GM19438 (cell line): ENCODE measurements around the gene EPB41L5.
"Not testable (repeated sequence)": the region's sequence is repeated elsewhere in the genome, so short reads cannot be mapped to it uniquely, and the experiment has no call there.

Experiments used
- ATAC-seq: cut with Tn5 transposase; IDR thresholded peaks from one replicate; pipeline ENCODE4 v1.9.1; 2021; ENCODE audit warnings: low read depth; ENCODE audit not compliant: unreplicated experiment

The EPB41L5 gene

GRCh38 chr2:120091436-120091835 lies 78.6 kb downstream of the EPB41L5 start:
- ATAC-seq, result no peak

DNA sequence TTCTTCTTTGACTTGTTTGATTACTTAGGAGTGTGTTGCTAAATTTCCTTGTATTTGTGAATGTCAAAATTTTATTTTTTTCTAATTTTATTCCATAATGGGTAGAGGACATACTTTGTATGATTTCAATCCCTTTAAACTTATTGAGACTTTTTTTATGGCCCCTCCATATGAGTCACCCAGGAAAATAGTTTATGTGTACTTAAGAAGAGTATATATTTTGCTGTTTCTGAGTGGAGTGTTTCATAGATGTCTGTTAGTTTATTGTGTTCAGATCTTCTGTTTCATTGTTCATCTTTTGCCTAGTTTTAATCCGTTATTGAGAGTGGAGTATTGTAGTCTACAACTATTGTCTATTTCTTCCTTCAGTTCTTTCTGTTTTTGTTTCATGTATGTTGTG lies 81.9 kb downstream of the EPB41L5 start:
- ATAC-seq, result no peak

DNA sequence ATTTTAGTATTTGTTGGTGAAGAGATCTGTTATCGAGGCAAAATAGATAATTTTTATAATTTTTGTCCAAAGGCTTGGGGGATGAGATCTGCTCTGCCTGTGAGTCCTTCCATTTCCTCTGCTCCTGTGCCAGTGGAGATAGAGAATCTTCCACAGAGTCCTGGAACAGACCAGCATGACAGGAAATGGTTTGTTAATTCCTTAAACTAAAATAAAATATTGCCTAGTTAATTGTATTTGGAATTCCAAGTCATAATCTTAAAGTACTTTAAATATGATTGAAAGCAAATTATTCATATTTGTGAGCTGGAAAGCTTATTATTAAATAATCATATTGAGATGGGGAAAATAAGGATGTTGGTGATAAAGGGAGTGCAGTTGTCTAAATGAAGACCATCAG lies 87.8 kb downstream of the EPB41L5 start:
- ATAC-seq, result no peak

DNA sequence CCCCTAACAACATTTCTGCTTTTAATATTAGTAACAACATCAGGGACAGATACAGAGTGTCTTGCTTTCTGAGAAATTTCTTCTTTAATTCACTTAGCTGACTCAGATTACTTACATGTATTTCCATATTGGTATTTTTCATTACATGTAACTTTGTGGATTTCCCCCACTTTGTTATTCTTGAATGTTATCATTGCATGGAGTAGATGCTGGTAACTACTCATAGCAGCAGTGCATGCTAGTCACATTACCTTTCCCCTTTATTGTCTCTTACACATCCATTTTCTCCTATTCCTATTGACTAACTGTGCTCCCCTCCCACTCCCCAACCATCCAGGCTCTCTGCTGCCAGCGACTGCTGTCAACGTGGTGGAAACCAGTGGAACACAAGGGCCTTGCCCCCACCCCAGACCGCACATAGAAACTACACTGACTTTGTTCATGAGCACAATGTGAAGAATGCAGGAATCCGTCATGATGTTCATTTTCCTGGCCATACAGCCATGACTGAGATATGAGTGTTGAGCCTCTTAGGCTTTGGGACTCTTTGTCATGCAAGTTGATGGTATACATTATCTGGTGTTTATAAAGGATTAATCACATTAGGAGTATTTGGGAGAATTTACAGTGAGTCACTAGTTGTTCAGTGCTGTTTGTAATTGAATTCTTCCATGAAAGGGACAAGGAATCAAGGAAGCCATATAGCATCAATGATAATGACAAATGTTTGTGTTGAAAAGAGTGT lies 91.0 kb downstream of the EPB41L5 start:
- ATAC-seq, result no peak

- no peak for ATAC-seq
These were observed 91.9 kb downstream of the EPB41L5 start for GRCh38 chr2:120104772-120105171.

DNA sequence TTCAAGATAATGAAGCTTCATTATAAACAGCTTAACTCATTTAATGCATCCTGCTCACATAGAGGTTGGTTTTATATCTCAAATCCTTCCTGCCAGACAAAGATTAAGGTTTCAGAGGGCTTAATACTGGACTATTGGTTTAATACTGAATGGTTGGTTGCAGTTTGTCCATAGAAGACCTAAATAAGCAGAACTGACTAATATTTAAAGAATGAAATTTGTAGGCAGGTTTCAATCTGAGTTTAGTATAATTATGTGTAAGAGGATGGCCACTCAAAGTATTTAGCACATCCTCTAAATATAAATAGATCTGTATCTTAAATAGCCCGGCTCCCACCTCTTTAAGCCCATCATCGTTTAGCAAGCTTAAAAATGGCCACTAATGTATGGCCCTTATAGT lies 92.5 kb downstream of the EPB41L5 start:
- no peak for ATAC-seq

DNA sequence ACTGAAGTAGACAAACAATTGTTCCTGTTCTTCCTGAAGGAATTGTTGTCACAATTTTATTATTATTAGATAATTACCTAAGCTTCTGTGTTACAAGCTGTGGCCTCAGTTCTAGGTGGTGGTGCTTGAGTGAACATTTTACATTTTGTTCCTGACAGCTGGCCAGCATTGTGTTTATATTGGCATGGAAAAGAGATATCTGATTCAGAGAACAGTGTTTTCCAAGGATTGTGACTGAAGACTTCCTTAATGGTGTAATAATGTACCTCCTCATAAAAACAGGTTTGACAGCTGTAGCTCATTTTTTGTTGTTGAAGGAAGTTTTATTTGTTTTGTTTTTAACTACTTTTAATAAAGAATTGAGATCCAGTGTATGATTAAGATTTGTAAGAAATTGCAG lies 95.2 kb downstream of the EPB41L5 start:
- no peak for ATAC-seq

DNA sequence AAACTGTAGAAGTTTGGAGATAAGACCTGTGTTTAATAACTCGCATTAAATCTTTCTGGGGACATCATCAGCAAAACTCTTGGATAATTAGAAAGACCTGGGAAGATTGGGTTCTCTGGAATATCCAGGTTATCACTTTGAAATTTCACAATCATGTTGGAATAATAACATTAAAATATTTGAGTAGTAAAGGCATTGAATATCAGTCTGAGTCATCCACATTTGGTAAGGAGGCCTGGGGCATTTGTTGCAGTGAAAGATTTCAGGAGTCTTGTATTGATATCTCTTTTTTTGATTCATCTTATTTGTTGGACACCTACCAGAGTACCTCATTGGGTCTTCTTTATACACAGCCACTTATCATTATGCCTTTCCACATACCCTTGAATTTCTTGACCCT lies 95.9 kb downstream of the EPB41L5 start:
- ATAC-seq, result no peak

- no peak for ATAC-seq
These were observed 96.5 kb downstream of the EPB41L5 start for GRCh38 chr2:120109186-120110061.

- no peak for ATAC-seq
These were observed 97.1 kb downstream of the EPB41L5 start for GRCh38 chr2:120110062-120110362.

GRCh38 chr2:120110507-120110906 lies 97.6 kb downstream of the EPB41L5 start:
- ATAC-seq, result no peak

DNA sequence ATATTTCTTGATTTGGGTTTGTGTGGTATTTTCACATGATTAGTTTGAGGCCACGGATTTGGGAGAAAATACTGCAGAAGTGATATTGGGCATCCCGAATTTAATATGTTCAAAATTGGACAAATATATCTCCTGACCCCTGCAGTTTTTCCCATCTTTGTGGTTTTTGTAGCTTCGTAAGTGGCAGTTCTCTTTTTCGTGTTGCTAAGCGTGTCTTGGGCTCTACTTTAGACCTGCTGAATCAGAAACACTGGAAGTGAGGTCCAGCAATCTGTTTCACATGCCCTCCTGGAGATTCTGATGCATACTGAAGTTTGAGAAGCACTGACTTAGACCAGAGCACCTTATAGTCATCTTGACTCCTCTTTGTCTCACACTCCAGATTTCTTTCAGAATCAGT lies 98.3 kb downstream of the EPB41L5 start:
- ATAC-seq, result no peak

DNA sequence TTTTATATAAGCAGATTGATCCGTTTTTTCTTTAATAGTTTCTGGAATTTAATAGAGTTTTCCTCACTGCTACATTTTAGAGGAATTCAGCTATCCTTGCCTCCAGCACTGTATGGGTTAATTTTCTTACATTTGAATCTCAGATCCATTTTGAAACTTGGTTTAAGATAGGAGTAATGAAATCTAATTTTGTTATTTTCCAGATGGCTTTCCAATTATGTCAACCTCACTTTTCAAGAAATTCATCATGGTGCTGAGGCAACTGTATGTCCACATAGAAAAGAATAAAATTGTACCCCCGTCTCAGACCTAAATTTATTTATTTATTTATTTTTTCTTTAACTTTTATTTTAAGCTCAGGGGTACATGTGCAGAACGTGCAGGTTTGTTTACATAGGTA lies 105.1 kb downstream of the EPB41L5 start:
- ATAC-seq, result no peak

DNA sequence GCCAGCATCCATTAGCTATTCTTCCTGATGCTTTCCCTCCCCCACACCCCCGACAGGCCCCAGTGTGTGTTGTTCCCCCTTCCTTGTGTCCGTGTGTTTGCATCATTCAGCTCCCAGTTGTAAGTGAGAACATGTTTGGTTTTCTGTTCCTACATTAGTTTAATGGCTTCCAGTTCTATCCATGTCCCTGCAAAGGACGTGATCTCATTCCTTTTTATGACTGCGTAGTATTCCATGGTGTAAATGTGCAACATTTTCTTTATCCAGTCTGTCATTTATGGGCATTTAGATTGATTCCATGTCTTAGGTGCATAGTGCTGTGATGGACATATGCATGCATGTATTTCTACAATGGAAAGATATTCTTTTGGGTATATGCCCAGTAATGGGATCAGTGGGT lies 105.6 kb downstream of the EPB41L5 start:
- ATAC-seq, result no peak

GRCh38 chr2:120121337-120121736 lies 108.5 kb downstream of the EPB41L5 start:
- ATAC-seq, result not testable (repeated sequence)

- ATAC-seq, result no peak
These were observed 110.2 kb downstream of the EPB41L5 start for GRCh38 chr2:120123090-120123489.

DNA sequence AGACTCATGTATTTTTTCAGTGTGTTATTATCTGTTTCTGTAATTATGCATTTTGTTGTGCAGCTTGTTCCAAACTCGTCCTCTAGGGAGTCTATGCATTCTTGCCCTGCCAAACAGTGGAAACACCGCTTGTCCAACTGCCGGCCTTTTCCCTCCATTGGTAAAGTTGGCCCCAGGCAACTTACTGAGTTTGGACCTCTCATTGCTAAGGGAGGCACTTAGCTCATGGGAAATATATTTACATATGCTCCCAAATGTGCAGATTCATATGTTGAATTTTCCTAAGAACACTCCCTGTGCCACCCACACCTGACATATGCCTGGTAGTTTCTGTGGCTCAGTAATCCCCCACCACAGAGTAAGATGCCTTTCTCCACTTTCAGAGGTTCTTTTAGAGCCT lies 112.3 kb downstream of the EPB41L5 start:
- no peak for ATAC-seq

GRCh38 chr2:120128216-120128615 lies 115.3 kb downstream of the EPB41L5 start:
- ATAC-seq, result no peak

DNA sequence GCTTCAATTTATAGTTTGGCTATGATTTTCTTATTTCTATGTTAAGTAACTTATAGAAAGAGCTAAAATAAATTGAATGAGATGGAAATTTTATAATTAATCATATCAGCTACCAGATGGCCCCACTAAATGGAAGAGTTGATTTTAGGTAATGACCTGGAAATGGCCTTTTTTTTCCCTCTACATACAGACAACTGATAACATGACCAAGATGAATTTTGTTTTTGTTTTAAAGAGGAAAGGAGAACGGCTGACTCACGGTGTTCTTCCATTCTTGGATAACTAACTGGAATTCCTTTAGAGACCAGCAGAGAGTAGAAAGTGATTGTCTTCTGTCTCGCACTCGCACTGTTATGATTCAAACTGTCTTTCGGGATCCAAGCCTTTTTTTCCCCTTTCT lies 119.3 kb downstream of the EPB41L5 start:
- ATAC-seq, result no peak

GRCh38 chr2:120132691-120133090 lies 119.8 kb downstream of the EPB41L5 start:
- no peak for ATAC-seq

DNA sequence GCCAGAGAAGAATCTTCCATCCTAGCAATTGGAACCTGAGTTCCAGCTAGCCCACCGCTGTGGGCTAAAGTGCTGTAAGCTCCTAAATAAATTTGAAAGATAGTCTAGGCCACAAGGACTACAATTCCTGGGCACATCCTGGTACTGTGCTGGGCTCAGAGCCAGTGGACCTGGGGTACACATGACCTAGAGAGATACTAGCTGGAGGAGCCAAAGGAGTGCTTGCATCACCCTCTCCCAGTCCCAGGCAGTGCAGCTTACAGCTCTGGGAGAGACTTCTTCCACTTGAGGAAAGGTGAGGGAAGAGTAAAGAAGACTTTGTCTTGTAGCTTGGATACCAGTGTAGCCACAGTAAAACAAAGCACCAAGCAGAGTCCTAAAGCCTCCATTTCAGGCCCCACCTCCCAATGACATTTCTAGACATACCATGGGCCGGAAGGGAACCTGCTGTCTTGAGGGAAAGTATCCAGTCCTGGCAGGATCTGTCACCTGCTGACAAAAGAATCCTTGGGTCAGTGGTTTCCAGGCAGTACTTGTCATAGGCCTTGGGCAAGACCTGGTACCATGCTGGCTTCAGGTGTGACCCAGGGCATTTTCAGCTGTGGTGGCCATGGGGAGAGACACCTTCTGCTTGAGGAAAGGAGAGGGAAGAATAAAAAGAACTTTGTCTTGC lies 120.8 kb downstream of the EPB41L5 start:
- no peak for ATAC-seq

- ATAC-seq, result no peak
These were observed 121.4 kb downstream of the EPB41L5 start for GRCh38 chr2:120134263-120134662.
